MM.1S (cell line): ENCODE data around the gene L3HYPDH.
A peak's percentile ranks its signal among the peaks of the same experiment; 100 is the strongest.

ENCODE experiments used
- EZH2 ChIP-seq: fragments of 300-600 bp; sonication (generic); optimal IDR thresholded peaks from 2 replicates; pipeline ENCODE3; 2017; ENCODE audit warnings: low read depth, mild to moderate bottlenecking, antibody characterized with exemption, low read length, mixed read lengths
- EZH2phosphoT487 ChIP-seq: fragments of 300-600 bp; sonication (generic); IDR thresholded peaks from 2 replicates; pipeline ENCODE4 v1.6.1; 2018; ENCODE audit warnings: antibody characterized with exemption, low read length
- TF ChIP-seq, protein P1 (sequence below): fragments of 300-600 bp; sonication (generic); IDR thresholded peaks from 2 replicates; pipeline ENCODE4 v1.5.1; 2016; ENCODE audit warnings: antibody characterized with exemption, low read length, mixed read lengths

DNA sequence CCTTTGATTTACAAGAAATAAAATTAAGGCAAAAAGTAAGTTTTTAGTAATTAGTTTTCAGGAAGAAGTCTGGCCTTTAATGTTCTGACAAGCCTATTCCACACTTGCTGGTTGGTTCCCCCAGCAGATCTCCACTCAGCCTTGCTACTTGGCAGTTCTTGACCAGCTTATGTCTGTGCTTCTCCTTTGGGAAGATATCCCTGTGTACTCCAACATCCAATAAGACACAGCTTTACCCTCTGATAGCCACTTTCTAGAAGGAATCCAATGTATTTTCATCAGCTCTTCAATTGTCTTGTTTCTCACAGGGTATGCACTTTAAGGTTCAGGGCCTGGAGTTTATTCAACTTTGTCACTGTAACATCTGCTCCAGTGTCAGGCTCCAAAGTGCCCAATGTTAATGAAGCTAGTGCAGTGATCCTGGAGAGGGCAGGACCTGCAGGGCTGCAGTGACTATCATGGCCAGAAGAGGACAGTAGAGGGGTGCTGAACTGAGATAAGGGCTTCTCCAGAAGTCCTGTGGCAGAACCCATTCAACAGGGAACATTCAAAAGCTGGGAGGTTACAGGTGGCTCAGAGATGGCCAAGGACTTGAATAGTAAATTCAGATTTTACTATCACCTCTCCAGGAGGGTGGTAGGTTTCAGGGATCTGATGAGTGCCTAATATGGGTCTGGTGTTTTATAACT lies 23.0 kb upstream of the L3HYPDH start:
- TF ChIP-seq, protein P1, sequence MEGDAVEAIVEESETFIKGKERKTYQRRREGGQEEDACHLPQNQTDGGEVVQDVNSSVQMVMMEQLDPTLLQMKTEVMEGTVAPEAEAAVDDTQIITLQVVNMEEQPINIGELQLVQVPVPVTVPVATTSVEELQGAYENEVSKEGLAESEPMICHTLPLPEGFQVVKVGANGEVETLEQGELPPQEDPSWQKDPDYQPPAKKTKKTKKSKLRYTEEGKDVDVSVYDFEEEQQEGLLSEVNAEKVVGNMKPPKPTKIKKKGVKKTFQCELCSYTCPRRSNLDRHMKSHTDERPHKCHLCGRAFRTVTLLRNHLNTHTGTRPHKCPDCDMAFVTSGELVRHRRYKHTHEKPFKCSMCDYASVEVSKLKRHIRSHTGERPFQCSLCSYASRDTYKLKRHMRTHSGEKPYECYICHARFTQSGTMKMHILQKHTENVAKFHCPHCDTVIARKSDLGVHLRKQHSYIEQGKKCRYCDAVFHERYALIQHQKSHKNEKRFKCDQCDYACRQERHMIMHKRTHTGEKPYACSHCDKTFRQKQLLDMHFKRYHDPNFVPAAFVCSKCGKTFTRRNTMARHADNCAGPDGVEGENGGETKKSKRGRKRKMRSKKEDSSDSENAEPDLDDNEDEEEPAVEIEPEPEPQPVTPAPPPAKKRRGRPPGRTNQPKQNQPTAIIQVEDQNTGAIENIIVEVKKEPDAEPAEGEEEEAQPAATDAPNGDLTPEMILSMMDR, result peak; percentile 71
- TF ChIP-seq EZH2 (no peak), EZH2phosphoT487 (no peak)
